ENCODE data around the gene SZT2.
A peak's percentile ranks its signal among the peaks of the same experiment; 100 is the strongest.
"Not testable (repeated sequence)": the region's sequence is repeated elsewhere in the genome, so short reads cannot be mapped to it uniquely, and the experiment has no call there.

The SZT2 gene

GRCh38 chr1:43405219-43405875 lies 15.6 kb downstream of the SZT2 start:
- H3K9me3 ChIP-seq (ENCODE audit: control insufficient read depth, low read length), result no peaks in the 10 kb centered on the region
- H3K4me1 ChIP-seq (ENCODE audit: control insufficient read depth, insufficient read depth, low read length, poor library complexity, severe bottlenecking), result no peaks in the 10 kb centered on the region
- H3K27ac ChIP-seq (ENCODE audit: insufficient read depth, low read length, poor library complexity, severe bottlenecking), result no peak overlapping the region
- H3K4me3 ChIP-seq (ENCODE audit: insufficient read depth, low read depth, low read length, poor library complexity, severe bottlenecking), result no peak overlapping the region
- H3K36me3 ChIP-seq (ENCODE audit: control insufficient read depth, insufficient read depth, low read length), result peaks cover 51% of the 10 kb centered on the region
- H3K27me3 ChIP-seq (replicated peaks; ENCODE audit: control insufficient read depth, insufficient read depth, low read length, poor library complexity, severe bottlenecking), result no peaks in the 10 kb centered on the region
- no peak for DNase-seq

- DNase-seq, result no peak
- Histone ChIP-seq H3K36me3 (ENCODE audit: control insufficient read depth, insufficient read depth, low read length) (peaks cover 51% of the 10 kb centered on the region), H3K27ac (ENCODE audit: insufficient read depth, low read length, poor library complexity, severe bottlenecking) (no peak overlapping the region)
These were observed 16.2 kb downstream of the SZT2 start for GRCh38 chr1:43405876-43406234.

GRCh38 chr1:43410571-43410970 lies 20.9 kb downstream of the SZT2 start:
- Histone ChIP-seq H3K4me1 (ENCODE audit: control insufficient read depth, insufficient read depth, low read length, poor library complexity, severe bottlenecking) (no peaks in the 10 kb centered on the region), H3K27me3 (replicated peaks; ENCODE audit: control insufficient read depth, insufficient read depth, low read length, poor library complexity, severe bottlenecking) (no peaks in the 10 kb centered on the region), H3K9me3 (ENCODE audit: control insufficient read depth, low read length) (no peaks in the 10 kb centered on the region), H3K36me3 (ENCODE audit: control insufficient read depth, insufficient read depth, low read length) (peaks cover 30% of the 10 kb centered on the region), H3K4me3 (ENCODE audit: insufficient read depth, low read depth, low read length, poor library complexity, severe bottlenecking) (no peak overlapping the region), H3K27ac (ENCODE audit: insufficient read depth, low read length, poor library complexity, severe bottlenecking) (no peak overlapping the region)
- DNase-seq, result no peak

More at GRCh38 chr1:43405876-43406234, 16.2 kb downstream of the SZT2 start:
- no peak overlapping the region for H3K4me3 ChIP-seq (ENCODE audit: insufficient read depth, low read depth, low read length, poor library complexity, severe bottlenecking)
- no peaks in the 10 kb centered on the region for H3K9me3 ChIP-seq (ENCODE audit: control insufficient read depth, low read length)
- no peaks in the 10 kb centered on the region for H3K27me3 ChIP-seq (replicated peaks; ENCODE audit: control insufficient read depth, insufficient read depth, low read length, poor library complexity, severe bottlenecking)
- H3K4me1 ChIP-seq (ENCODE audit: control insufficient read depth, insufficient read depth, low read length, poor library complexity, severe bottlenecking), result no peaks in the 10 kb centered on the region

GRCh38 chr1:43413426-43413825 lies 23.7 kb downstream of the SZT2 start:
- not testable (repeated sequence) for H3K4me3 ChIP-seq (ENCODE audit: insufficient read depth, low read depth, low read length, poor library complexity, severe bottlenecking); H3K27me3 ChIP-seq (replicated peaks; ENCODE audit: control insufficient read depth, insufficient read depth, low read length, poor library complexity, severe bottlenecking); H3K27ac ChIP-seq (ENCODE audit: insufficient read depth, low read length, poor library complexity, severe bottlenecking); H3K4me1 ChIP-seq (ENCODE audit: control insufficient read depth, insufficient read depth, low read length, poor library complexity, severe bottlenecking); H3K9me3 ChIP-seq (ENCODE audit: control insufficient read depth, low read length); DNase-seq
- peaks cover 34% of the 10 kb centered on the region for H3K36me3 ChIP-seq (ENCODE audit: control insufficient read depth, insufficient read depth, low read length)

GRCh38 chr1:43414634-43415223 lies 25.0 kb downstream of the SZT2 start:
- Histone ChIP-seq H3K4me1 (ENCODE audit: control insufficient read depth, insufficient read depth, low read length, poor library complexity, severe bottlenecking) (no peaks in the 10 kb centered on the region), H3K27ac (ENCODE audit: insufficient read depth, low read length, poor library complexity, severe bottlenecking) (no peak overlapping the region), H3K9me3 (ENCODE audit: control insufficient read depth, low read length) (no peaks in the 10 kb centered on the region), H3K4me3 (ENCODE audit: insufficient read depth, low read depth, low read length, poor library complexity, severe bottlenecking) (no peak overlapping the region), H3K36me3 (ENCODE audit: control insufficient read depth, insufficient read depth, low read length) (peaks cover 36% of the 10 kb centered on the region), H3K27me3 (replicated peaks; ENCODE audit: control insufficient read depth, insufficient read depth, low read length, poor library complexity, severe bottlenecking) (no peaks in the 10 kb centered on the region)
- peak; percentile 13 to 43 (median 25) for DNase-seq

GRCh38 chr1:43415901-43416300 lies 26.2 kb downstream of the SZT2 start:
- H3K27me3 ChIP-seq (replicated peaks; ENCODE audit: control insufficient read depth, insufficient read depth, low read length, poor library complexity, severe bottlenecking), result no peaks in the 10 kb centered on the region
- H3K4me1 ChIP-seq (ENCODE audit: control insufficient read depth, insufficient read depth, low read length, poor library complexity, severe bottlenecking), result no peaks in the 10 kb centered on the region
- no peak for DNase-seq
- H3K36me3 ChIP-seq (ENCODE audit: control insufficient read depth, insufficient read depth, low read length), result peaks cover 46% of the 10 kb centered on the region
- no peak overlapping the region for H3K4me3 ChIP-seq (ENCODE audit: insufficient read depth, low read depth, low read length, poor library complexity, severe bottlenecking)
- H3K9me3 ChIP-seq (ENCODE audit: control insufficient read depth, low read length), result no peaks in the 10 kb centered on the region
- no peak overlapping the region for H3K27ac ChIP-seq (ENCODE audit: insufficient read depth, low read length, poor library complexity, severe bottlenecking)

GRCh38 chr1:43418858-43419257 lies 29.2 kb downstream of the SZT2 start:
- no peaks in the 10 kb centered on the region for H3K4me1 ChIP-seq (ENCODE audit: control insufficient read depth, insufficient read depth, low read length, poor library complexity, severe bottlenecking)
- no peak overlapping the region for H3K27ac ChIP-seq (ENCODE audit: insufficient read depth, low read length, poor library complexity, severe bottlenecking)
- H3K4me3 ChIP-seq (ENCODE audit: insufficient read depth, low read depth, low read length, poor library complexity, severe bottlenecking), result no peak overlapping the region
- peaks cover 61% of the 10 kb centered on the region for H3K36me3 ChIP-seq (ENCODE audit: control insufficient read depth, insufficient read depth, low read length)
- H3K27me3 ChIP-seq (replicated peaks; ENCODE audit: control insufficient read depth, insufficient read depth, low read length, poor library complexity, severe bottlenecking), result no peaks in the 10 kb centered on the region
- DNase-seq, result no peak
- H3K9me3 ChIP-seq (ENCODE audit: control insufficient read depth, low read length), result no peaks in the 10 kb centered on the region

- H3K27ac ChIP-seq (ENCODE audit: insufficient read depth, low read length, poor library complexity, severe bottlenecking), result no peak overlapping the region
- no peaks in the 10 kb centered on the region for H3K27me3 ChIP-seq (replicated peaks; ENCODE audit: control insufficient read depth, insufficient read depth, low read length, poor library complexity, severe bottlenecking)
- no peak for DNase-seq
- peaks cover 71% of the 10 kb centered on the region for H3K36me3 ChIP-seq (ENCODE audit: control insufficient read depth, insufficient read depth, low read length)
- no peaks in the 10 kb centered on the region for H3K4me1 ChIP-seq (ENCODE audit: control insufficient read depth, insufficient read depth, low read length, poor library complexity, severe bottlenecking)
- H3K4me3 ChIP-seq (ENCODE audit: insufficient read depth, low read depth, low read length, poor library complexity, severe bottlenecking), result no peak overlapping the region
- H3K9me3 ChIP-seq (ENCODE audit: control insufficient read depth, low read length), result no peaks in the 10 kb centered on the region
These were observed 30.1 kb downstream of the SZT2 start for GRCh38 chr1:43419627-43420425.

- no peak overlapping the region for H3K4me3 ChIP-seq (ENCODE audit: insufficient read depth, low read depth, low read length, poor library complexity, severe bottlenecking)
- H3K4me1 ChIP-seq (ENCODE audit: control insufficient read depth, insufficient read depth, low read length, poor library complexity, severe bottlenecking), result no peaks in the 10 kb centered on the region
- H3K36me3 ChIP-seq (ENCODE audit: control insufficient read depth, insufficient read depth, low read length), result peaks cover 75% of the 10 kb centered on the region
- H3K9me3 ChIP-seq (ENCODE audit: control insufficient read depth, low read length), result no peaks in the 10 kb centered on the region
- no peaks in the 10 kb centered on the region for H3K27me3 ChIP-seq (replicated peaks; ENCODE audit: control insufficient read depth, insufficient read depth, low read length, poor library complexity, severe bottlenecking)
- DNase-seq, result no peak
- no peak overlapping the region for H3K27ac ChIP-seq (ENCODE audit: insufficient read depth, low read length, poor library complexity, severe bottlenecking)
These were observed 31.2 kb downstream of the SZT2 start for GRCh38 chr1:43420874-43421273.

GRCh38 chr1:43421396-43421795 lies 31.7 kb downstream of the SZT2 start:
- no peak for DNase-seq
- H3K27me3 ChIP-seq (replicated peaks; ENCODE audit: control insufficient read depth, insufficient read depth, low read length, poor library complexity, severe bottlenecking), result no peaks in the 10 kb centered on the region
- no peak overlapping the region for H3K27ac ChIP-seq (ENCODE audit: insufficient read depth, low read length, poor library complexity, severe bottlenecking)
- H3K36me3 ChIP-seq (ENCODE audit: control insufficient read depth, insufficient read depth, low read length), result peaks cover 76% of the 10 kb centered on the region
- H3K4me1 ChIP-seq (ENCODE audit: control insufficient read depth, insufficient read depth, low read length, poor library complexity, severe bottlenecking), result no peaks in the 10 kb centered on the region
- no peak overlapping the region for H3K4me3 ChIP-seq (ENCODE audit: insufficient read depth, low read depth, low read length, poor library complexity, severe bottlenecking)
- H3K9me3 ChIP-seq (ENCODE audit: control insufficient read depth, low read length), result no peaks in the 10 kb centered on the region

Measured in effector memory CD4-positive, alpha-beta T cell (primary cell).